ENCODE measurements around the gene PQBP1.

The PQBP1 gene

GRCh38 chrX:48918301-48918642 is 20.5 kb downstream of the PQBP1 start:
- Histone ChIP-seq H3K9ac (ENCODE audit: low read length) (peak overlapping the region; percentile 64), H3K36me3 (ENCODE audit: control insufficient read depth, insufficient read depth, low read length) (no peaks in the 10 kb centered on the region)

GRCh38 chrX:48918643-48919340 is 21.1 kb downstream of the PQBP1 start, which contains the start of gene PIM2:
Gene PIM2 (minus strand): TSS chrX:48919024. CDS start chrX:48918834, 190 bp downstream.
- Histone ChIP-seq H3K36me3 (ENCODE audit: control insufficient read depth, insufficient read depth, low read length) (no peaks in the 10 kb centered on the region), H3K4me1 (ENCODE audit: control insufficient read depth, insufficient read depth, low read length) (peaks cover 11% of the 10 kb centered on the region), H3K9me3 (ENCODE audit: control insufficient read depth, low read length) (no peaks in the 10 kb centered on the region), H3K27me3 (ENCODE audit: control insufficient read depth, insufficient read depth, low read length) (no peaks in the 10 kb centered on the region), H3K4me3 (ENCODE audit: low read length) (no peak within 1 kb of the TSS), H3K9ac (ENCODE audit: low read length) (peak within 1 kb of the TSS; percentile 64)

More at GRCh38 chrX:48918301-48918642, 20.5 kb downstream of the PQBP1 start:
- H3K9me3 ChIP-seq (ENCODE audit: control insufficient read depth, low read length): no peaks in the 10 kb centered on the region
- no peaks in the 10 kb centered on the region for H3K27me3 ChIP-seq (ENCODE audit: control insufficient read depth, insufficient read depth, low read length)
- no peak overlapping the region for H3K4me3 ChIP-seq (ENCODE audit: low read length)
- H3K4me1 ChIP-seq (ENCODE audit: control insufficient read depth, insufficient read depth, low read length): peaks cover 11% of the 10 kb centered on the region

GRCh38 chrX:48919360-48919841 is 21.7 kb downstream of the PQBP1 start:
- Histone ChIP-seq H3K9ac (ENCODE audit: low read length) (peak overlapping the region; percentile 50), H3K36me3 (ENCODE audit: control insufficient read depth, insufficient read depth, low read length) (no peaks in the 10 kb centered on the region), H3K4me1 (ENCODE audit: control insufficient read depth, insufficient read depth, low read length) (peaks cover 11% of the 10 kb centered on the region), H3K9me3 (ENCODE audit: control insufficient read depth, low read length) (no peaks in the 10 kb centered on the region), H3K27me3 (ENCODE audit: control insufficient read depth, insufficient read depth, low read length) (no peaks in the 10 kb centered on the region), H3K4me3 (ENCODE audit: low read length) (no peak overlapping the region)

DNA sequence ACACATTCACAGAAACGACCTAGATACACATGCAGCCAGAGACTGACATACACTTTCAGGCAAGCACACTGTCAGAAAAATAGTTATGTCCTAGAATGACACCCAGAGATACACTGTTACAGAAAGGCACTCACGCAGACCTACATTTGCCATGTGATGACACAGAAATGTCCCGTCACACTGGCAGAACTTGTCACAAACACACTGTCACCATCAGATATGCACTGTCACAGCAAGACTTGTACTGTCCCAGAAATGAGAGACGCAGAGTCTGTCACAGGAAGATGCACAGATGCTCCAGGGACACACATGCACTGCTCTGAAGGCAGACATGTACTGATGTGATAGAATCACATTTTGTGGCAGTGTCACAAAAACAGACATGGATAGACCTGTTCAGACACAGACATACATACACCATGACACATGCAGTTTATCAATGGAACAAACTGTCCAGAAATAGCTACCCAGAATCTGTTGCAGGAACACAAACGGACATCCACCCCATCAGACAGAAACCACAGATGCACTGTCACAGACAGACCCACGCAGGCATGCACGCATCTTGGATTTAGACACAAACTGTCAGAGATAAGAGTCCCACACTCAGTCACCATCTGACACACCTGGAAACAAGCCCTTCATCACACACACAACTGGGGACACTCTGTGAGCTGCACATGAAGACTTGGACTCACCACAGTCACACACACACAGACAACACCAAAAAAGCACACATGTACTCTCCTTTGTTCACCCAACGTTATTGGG is 22.4 kb downstream of the PQBP1 start:
- Histone ChIP-seq H3K4me1 (ENCODE audit: control insufficient read depth, insufficient read depth, low read length) (peaks cover 11% of the 10 kb centered on the region), H3K4me3 (ENCODE audit: low read length) (no peak overlapping the region), H3K9me3 (ENCODE audit: control insufficient read depth, low read length) (no peaks in the 10 kb centered on the region), H3K36me3 (ENCODE audit: control insufficient read depth, insufficient read depth, low read length) (no peaks in the 10 kb centered on the region), H3K9ac (ENCODE audit: low read length) (peak overlapping the region; percentile 50), H3K27me3 (ENCODE audit: control insufficient read depth, insufficient read depth, low read length) (no peaks in the 10 kb centered on the region)

- no peaks in the 10 kb centered on the region for H3K27me3 ChIP-seq (ENCODE audit: control insufficient read depth, insufficient read depth, low read length)
Observed at GRCh38 chrX:48920718-48921104, 23.0 kb downstream of the PQBP1 start.

GRCh38 chrX:48923771-48924170 is 26.0 kb downstream of the PQBP1 start:
- H3K36me3 ChIP-seq (ENCODE audit: control insufficient read depth, insufficient read depth, low read length): no peaks in the 10 kb centered on the region
- no peaks in the 10 kb centered on the region for H3K27me3 ChIP-seq (ENCODE audit: control insufficient read depth, insufficient read depth, low read length)

More at GRCh38 chrX:48920718-48921104, 23.0 kb downstream of the PQBP1 start:
- H3K36me3 ChIP-seq (ENCODE audit: control insufficient read depth, insufficient read depth, low read length): no peaks in the 10 kb centered on the region
- no peak overlapping the region for H3K9ac ChIP-seq (ENCODE audit: low read length)
- no peaks in the 10 kb centered on the region for H3K9me3 ChIP-seq (ENCODE audit: control insufficient read depth, low read length)
- H3K4me3 ChIP-seq (ENCODE audit: low read length): no peak overlapping the region
- H3K4me1 ChIP-seq (ENCODE audit: control insufficient read depth, insufficient read depth, low read length): peaks cover 11% of the 10 kb centered on the region

DNA sequence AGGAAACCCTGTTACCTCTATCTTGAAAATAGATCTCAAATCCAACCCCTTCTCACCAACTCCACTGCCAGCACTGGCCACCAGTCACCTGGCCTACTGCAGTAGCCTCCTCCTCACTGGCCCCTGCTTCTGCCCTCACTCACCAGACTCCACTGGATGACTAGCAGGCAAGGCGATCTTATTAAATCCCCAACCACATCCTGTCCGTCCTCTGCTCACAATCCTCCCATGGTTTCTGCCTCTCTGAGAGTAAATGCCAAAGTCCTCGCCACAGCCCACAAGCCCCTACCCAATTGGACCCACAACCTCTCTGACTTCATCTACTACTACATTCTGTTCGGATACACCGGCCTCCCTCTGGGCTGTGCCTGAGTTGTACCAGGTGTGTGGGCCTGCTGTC is 26.5 kb downstream of the PQBP1 start:
- no peaks in the 10 kb centered on the region for H3K27me3 ChIP-seq (ENCODE audit: control insufficient read depth, insufficient read depth, low read length)
- H3K4me3 ChIP-seq (ENCODE audit: low read length): no peak overlapping the region
- no peaks in the 10 kb centered on the region for H3K36me3 ChIP-seq (ENCODE audit: control insufficient read depth, insufficient read depth, low read length)
- peaks cover 5% of the 10 kb centered on the region for H3K4me1 ChIP-seq (ENCODE audit: control insufficient read depth, insufficient read depth, low read length)
- H3K9ac ChIP-seq (ENCODE audit: low read length): no peak overlapping the region
- no peaks in the 10 kb centered on the region for H3K9me3 ChIP-seq (ENCODE audit: control insufficient read depth, low read length)

More at GRCh38 chrX:48923771-48924170, 26.0 kb downstream of the PQBP1 start:
- Histone ChIP-seq H3K9ac (ENCODE audit: low read length) (no peak overlapping the region), H3K4me3 (ENCODE audit: low read length) (no peak overlapping the region), H3K4me1 (ENCODE audit: control insufficient read depth, insufficient read depth, low read length) (peaks cover 5% of the 10 kb centered on the region), H3K9me3 (ENCODE audit: control insufficient read depth, low read length) (no peaks in the 10 kb centered on the region)

DNA sequence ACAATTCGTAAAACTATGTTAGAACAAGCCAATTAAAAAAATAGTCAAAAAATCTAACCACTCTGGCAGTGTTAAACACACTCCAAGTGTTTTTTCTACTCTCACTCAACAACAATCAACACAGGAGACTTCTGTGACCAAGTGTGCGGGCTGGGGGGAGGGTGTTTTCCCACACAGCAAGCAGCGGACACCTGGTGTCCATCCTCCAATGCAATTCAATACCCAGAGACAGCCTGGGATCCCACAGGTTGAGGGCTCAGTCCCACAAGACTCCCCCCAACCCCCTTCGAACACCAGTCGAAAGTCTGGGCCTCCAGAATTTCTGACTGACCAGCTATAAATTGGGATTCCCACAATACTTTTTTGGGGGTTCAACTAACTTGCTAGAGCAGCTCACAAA is 29.4 kb downstream of the PQBP1 start:
- Histone ChIP-seq H3K9ac (ENCODE audit: low read length) (no peak overlapping the region), H3K9me3 (ENCODE audit: control insufficient read depth, low read length) (no peaks in the 10 kb centered on the region), H3K27me3 (ENCODE audit: control insufficient read depth, insufficient read depth, low read length) (no peaks in the 10 kb centered on the region), H3K4me1 (ENCODE audit: control insufficient read depth, insufficient read depth, low read length) (no peaks in the 10 kb centered on the region), H3K4me3 (ENCODE audit: low read length) (no peak overlapping the region), H3K36me3 (ENCODE audit: control insufficient read depth, insufficient read depth, low read length) (no peaks in the 10 kb centered on the region)

- Histone ChIP-seq H3K4me1 (ENCODE audit: control insufficient read depth, insufficient read depth, low read length) (no peaks in the 10 kb centered on the region), H3K4me3 (ENCODE audit: low read length) (no peak overlapping the region), H3K27me3 (ENCODE audit: control insufficient read depth, insufficient read depth, low read length) (no peaks in the 10 kb centered on the region), H3K36me3 (ENCODE audit: control insufficient read depth, insufficient read depth, low read length) (no peaks in the 10 kb centered on the region), H3K9ac (ENCODE audit: low read length) (no peak overlapping the region), H3K9me3 (ENCODE audit: control insufficient read depth, low read length) (no peaks in the 10 kb centered on the region)
Observed at GRCh38 chrX:48927736-48928382, 30.1 kb downstream of the PQBP1 start.

DNA sequence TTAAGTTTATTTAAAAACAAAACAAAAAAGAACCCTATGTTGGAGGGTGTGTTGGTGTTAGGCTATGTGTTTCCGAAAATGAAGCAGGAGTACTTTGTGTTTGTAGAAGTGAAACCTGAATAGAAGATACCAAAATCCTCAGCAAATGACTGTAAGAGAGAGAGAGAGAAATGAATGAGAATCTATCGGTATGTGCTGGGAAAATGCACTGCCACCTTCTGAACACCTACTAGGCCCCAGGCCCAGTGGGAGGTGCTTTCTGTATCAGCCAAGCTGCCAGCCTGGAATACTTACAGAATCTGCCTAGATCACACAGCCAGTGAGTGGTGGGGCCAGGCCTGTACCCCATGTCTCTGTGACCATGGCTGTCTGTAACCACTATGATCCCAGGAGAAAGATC is 36.0 kb downstream of the PQBP1 start:
- no peaks in the 10 kb centered on the region for H3K9me3 ChIP-seq (ENCODE audit: control insufficient read depth, low read length)
- H3K4me3 ChIP-seq (ENCODE audit: low read length): no peak overlapping the region
- no peaks in the 10 kb centered on the region for H3K36me3 ChIP-seq (ENCODE audit: control insufficient read depth, insufficient read depth, low read length)

DNA sequence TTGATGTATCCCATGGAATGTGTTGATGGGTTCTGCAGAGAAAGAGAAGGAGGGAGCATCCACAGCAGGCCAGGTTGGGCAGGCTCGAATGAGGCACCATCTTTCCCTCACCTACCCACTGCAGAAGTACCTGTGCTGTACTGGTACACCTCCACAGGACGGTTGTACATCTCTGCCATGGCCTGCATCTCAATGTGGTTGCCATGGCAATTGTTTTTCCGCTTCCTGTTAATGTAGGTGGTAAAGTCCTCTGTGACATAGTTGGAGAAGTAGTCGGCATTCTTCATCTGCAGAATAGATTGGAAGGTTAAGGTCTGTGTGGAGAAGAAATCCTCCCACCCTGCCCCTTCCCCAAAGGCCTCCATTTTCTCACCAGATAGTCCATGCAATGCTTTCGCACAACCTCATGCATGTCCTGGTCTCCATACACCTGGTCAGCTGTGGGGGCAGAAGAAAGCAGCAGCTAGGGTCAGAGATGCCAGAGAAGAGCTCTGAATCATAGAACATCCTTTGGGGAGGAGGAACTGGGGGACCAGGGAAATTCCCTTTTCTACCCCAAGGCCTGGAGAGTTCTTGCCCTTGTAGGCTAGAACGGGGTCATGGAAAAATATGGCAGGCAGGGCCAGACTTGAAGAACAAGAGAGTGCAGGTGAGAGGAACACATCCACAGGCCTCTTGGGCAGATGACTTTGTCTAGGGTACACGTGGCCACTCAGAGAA is 37.0 kb downstream of the PQBP1 start:
- no peak overlapping the region for H3K9ac ChIP-seq (ENCODE audit: low read length)
- no peaks in the 10 kb centered on the region for H3K9me3 ChIP-seq (ENCODE audit: control insufficient read depth, low read length)
- H3K4me1 ChIP-seq (ENCODE audit: control insufficient read depth, insufficient read depth, low read length): peaks cover 9% of the 10 kb centered on the region
- no peak overlapping the region for H3K4me3 ChIP-seq (ENCODE audit: low read length)
- no peaks in the 10 kb centered on the region for H3K27me3 ChIP-seq (ENCODE audit: control insufficient read depth, insufficient read depth, low read length)
- no peaks in the 10 kb centered on the region for H3K36me3 ChIP-seq (ENCODE audit: control insufficient read depth, insufficient read depth, low read length)

More for the DNA sequence above, 36.0 kb downstream of the PQBP1 start:
- H3K27me3 ChIP-seq (ENCODE audit: control insufficient read depth, insufficient read depth, low read length): no peaks in the 10 kb centered on the region
- H3K4me1 ChIP-seq (ENCODE audit: control insufficient read depth, insufficient read depth, low read length): peaks cover 9% of the 10 kb centered on the region
- H3K9ac ChIP-seq (ENCODE audit: low read length): no peak overlapping the region
